Breast epithelium (tissue), 3 donors: ENCODE measurements around the gene UFC1.

Source experiments
- POLR2A ChIP-seq: fragments of 450-650 bp; IDR thresholded peaks from one replicate; pipeline ENCODE4 v1.6.1; 2016; ENCODE audit warnings: antibody characterized with exemption, mild to moderate bottlenecking, moderate library complexity
- TF ChIP-seq, protein P1 (sequence below), 3 donors: fragments of 450-650 bp; IDR thresholded peaks; one replicate each; pipeline ENCODE4 v1.5.1; 2016 to 2017; ENCODE audit warnings: antibody characterized with exemption in 3 of 3, mild to moderate bottlenecking in 3 of 3, moderate library complexity in 3 of 3

DNA sequence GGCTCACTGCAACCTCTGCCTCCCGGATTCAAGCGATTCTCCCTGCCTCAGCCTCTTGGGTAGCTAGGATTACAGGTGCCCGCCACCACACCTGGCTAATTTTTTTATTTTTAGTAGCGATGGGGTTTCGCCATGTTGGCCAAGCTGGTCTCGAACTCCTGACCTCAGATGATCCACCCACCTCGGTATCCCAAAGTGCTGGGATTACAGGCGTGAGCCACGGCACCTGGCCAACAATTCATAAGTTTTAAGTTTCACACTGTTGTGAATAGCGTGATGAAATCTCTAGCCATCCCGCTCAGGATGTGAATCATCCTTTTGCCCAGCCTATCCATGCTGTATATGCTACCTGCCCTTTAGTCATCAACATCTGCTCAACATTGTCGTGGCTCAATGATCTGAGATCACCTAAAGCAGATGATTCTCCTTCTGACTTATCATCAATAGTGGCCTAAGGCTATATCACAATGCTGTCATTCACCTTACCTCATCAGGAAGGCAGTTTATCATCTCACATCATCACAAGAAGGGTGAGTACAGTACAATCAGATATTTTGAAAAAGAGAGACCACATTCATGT is 38.6 kb upstream of the UFC1 start:
- TF ChIP-seq, protein P1, sequence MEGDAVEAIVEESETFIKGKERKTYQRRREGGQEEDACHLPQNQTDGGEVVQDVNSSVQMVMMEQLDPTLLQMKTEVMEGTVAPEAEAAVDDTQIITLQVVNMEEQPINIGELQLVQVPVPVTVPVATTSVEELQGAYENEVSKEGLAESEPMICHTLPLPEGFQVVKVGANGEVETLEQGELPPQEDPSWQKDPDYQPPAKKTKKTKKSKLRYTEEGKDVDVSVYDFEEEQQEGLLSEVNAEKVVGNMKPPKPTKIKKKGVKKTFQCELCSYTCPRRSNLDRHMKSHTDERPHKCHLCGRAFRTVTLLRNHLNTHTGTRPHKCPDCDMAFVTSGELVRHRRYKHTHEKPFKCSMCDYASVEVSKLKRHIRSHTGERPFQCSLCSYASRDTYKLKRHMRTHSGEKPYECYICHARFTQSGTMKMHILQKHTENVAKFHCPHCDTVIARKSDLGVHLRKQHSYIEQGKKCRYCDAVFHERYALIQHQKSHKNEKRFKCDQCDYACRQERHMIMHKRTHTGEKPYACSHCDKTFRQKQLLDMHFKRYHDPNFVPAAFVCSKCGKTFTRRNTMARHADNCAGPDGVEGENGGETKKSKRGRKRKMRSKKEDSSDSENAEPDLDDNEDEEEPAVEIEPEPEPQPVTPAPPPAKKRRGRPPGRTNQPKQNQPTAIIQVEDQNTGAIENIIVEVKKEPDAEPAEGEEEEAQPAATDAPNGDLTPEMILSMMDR (IDR thresholded peaks at IDR 0.05), result no peak
- no peak for TF ChIP-seq POLR2A
